Omental fat pad (tissue), 4 donors: ENCODE data around the gene HIBADH. TPM values are rescaled to one million over a fixed set of nuclear protein-coding genes. Genes with fewer than 3 reads are reported as not detected.

Experiments used
- ATAC-seq: fragments of 150-250 bp; one replicate; pipeline ENCODE4 v1.9.1; 2016; ENCODE audit warnings: mild to moderate bottlenecking, moderate library complexity; ENCODE audit not compliant: low FRiP score
- DNase-seq: peaks from one replicate; pipeline ENCODE4 v3.0.0-alpha.2; 2019; ENCODE audit warnings: low spot score
- CTCF ChIP-seq, 3 donors: fragments of 450-650 bp; IDR thresholded peaks; one replicate each; pipeline ENCODE4 v1.5.1; 2016 to 2017; ENCODE audit warnings: antibody characterized with exemption in 3 of 3, mild to moderate bottlenecking in 3 of 3, moderate library complexity in 2 of 3
- total RNA-seq, 4 donors: library from RNA; depleted of rRNA; stranded (reverse); fragments of >200 nt; gene quantifications; one replicate each; pipeline ENCODE4 v1.1.0, GENCODE V29; 2016

Gene HIBADH
- total RNA-seq, 4 donors from 2014 or later = 35.9 to 71.5 (median 58.6) TPM

- DNase-seq (no peak), ATAC-seq (no peak)
- no peak for TF ChIP-seq CTCF (IDR thresholded peaks at IDR 0.05)
Measured at GRCh38 chr7:27526131-27526530, 136.6 kb downstream of the HIBADH start.

- no peak for TF ChIP-seq CTCF (IDR thresholded peaks at IDR 0.05)
- DNase-seq (no peak), ATAC-seq (no peak)
Measured at GRCh38 chr7:27523321-27523720, 139.4 kb downstream of the HIBADH start.

GRCh38 chr7:27522566-27522965 is 140.1 kb downstream of the HIBADH start:
- ATAC-seq (no peak), DNase-seq (no peak)
- no peak for TF ChIP-seq CTCF (IDR thresholded peaks at IDR 0.05)

GRCh38 chr7:27520815-27521790 is 141.6 kb downstream of the HIBADH start:
- TF ChIP-seq CTCF (IDR thresholded peaks at IDR 0.05) = no peak
- DNase-seq (peak; percentile 24), ATAC-seq (peak; percentile 57)

- ATAC-seq (no peak), DNase-seq (no peak)
- no peak for TF ChIP-seq CTCF (IDR thresholded peaks at IDR 0.05)
Measured at GRCh38 chr7:27519793-27520469, 142.8 kb downstream of the HIBADH start.

GRCh38 chr7:27518561-27519350 is 143.9 kb downstream of the HIBADH start:
- DNase-seq = no peak
- no peak for TF ChIP-seq CTCF (IDR thresholded peaks at IDR 0.05)
- no peak for ATAC-seq
